Rectal smooth muscle tissue (tissue), 1 donor: ENCODE results near the gene PAFAH2.

ENCODE experiments used
- H3K27ac ChIP-seq: one replicate; pipeline ENCODE4 v1.7.0; 2013; ENCODE audit warnings: low read depth, low read length, inconsistent platforms
- H3K27me3 ChIP-seq: one replicate; pipeline ENCODE4 v1.7.0; 2013; ENCODE audit warnings: low read length; ENCODE audit not compliant: control insufficient read depth, insufficient read depth
- H3K36me3 ChIP-seq: one replicate; pipeline ENCODE4 v1.7.0; 2013; ENCODE audit warnings: low read length; ENCODE audit not compliant: control insufficient read depth, insufficient read depth
- H3K4me1 ChIP-seq: one replicate; pipeline ENCODE4 v1.7.0; 2013; ENCODE audit warnings: low read length; ENCODE audit not compliant: control insufficient read depth, insufficient read depth
- H3K4me3 ChIP-seq: one replicate; pipeline ENCODE4 v1.7.0; 2013; ENCODE audit warnings: low read length
- H3K9ac ChIP-seq: one replicate; pipeline ENCODE4 v1.7.0; 2013; ENCODE audit warnings: low read length

Gene PAFAH2

GRCh38 chr1:26016258-26016952 is 18.5 kb upstream of the PAFAH2 start:
- Histone ChIP-seq H3K9ac (no peak overlapping the region), H3K27ac (no peak overlapping the region), H3K4me3 (no peak overlapping the region), H3K36me3 (no peaks in the 10 kb centered on the region), H3K4me1 (no peaks in the 10 kb centered on the region), H3K27me3 (no peaks in the 10 kb centered on the region)

DNA sequence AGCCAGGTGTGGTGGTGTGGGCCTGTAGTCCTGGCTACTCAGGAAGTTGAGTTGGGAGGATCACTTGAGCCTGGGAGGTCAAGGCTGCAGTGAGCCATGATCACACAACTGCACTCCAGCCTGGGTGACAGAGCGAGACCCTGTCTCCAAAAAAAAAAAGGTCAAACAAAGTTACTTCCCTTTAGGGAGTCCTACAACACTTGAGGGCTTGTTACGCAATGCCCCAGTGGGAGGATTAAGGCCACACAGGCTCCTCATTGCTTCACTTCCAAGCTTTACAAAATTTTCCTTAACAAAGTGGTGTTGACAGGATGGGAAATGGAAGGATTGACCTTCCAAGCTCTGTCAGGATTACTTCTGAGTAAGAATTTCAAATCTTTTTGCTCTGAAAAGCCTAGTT is 17.5 kb upstream of the PAFAH2 start:
- no peak overlapping the region for H3K27ac ChIP-seq
- no peaks in the 10 kb centered on the region for H3K4me1 ChIP-seq

GRCh38 chr1:26014179-26014578 is 16.3 kb upstream of the PAFAH2 start:
- no peak overlapping the region for H3K4me3 ChIP-seq
- H3K27me3 ChIP-seq: no peaks in the 10 kb centered on the region
- H3K27ac ChIP-seq: no peak overlapping the region
- H3K36me3 ChIP-seq: no peaks in the 10 kb centered on the region
- no peaks in the 10 kb centered on the region for H3K4me1 ChIP-seq
- H3K9ac ChIP-seq: no peak overlapping the region

More for the DNA sequence above, 17.5 kb upstream of the PAFAH2 start:
- H3K9ac ChIP-seq: no peak overlapping the region
- no peak overlapping the region for H3K4me3 ChIP-seq
- no peaks in the 10 kb centered on the region for H3K27me3 ChIP-seq
- no peaks in the 10 kb centered on the region for H3K36me3 ChIP-seq

GRCh38 chr1:26012864-26013263 is 15.0 kb upstream of the PAFAH2 start:
- no peak overlapping the region for H3K9ac ChIP-seq
- H3K27me3 ChIP-seq: no peaks in the 10 kb centered on the region
- H3K27ac ChIP-seq: no peak overlapping the region
- H3K4me3 ChIP-seq: no peak overlapping the region
- H3K36me3 ChIP-seq: no peaks in the 10 kb centered on the region
- no peaks in the 10 kb centered on the region for H3K4me1 ChIP-seq

GRCh38 chr1:26010825-26011224 is 13.0 kb upstream of the PAFAH2 start:
- no peak overlapping the region for H3K27ac ChIP-seq
- no peak overlapping the region for H3K4me3 ChIP-seq
- no peaks in the 10 kb centered on the region for H3K27me3 ChIP-seq
- H3K9ac ChIP-seq: no peak overlapping the region
- no peaks in the 10 kb centered on the region for H3K4me1 ChIP-seq
- H3K36me3 ChIP-seq: no peaks in the 10 kb centered on the region

- Histone ChIP-seq H3K9ac (no peak overlapping the region), H3K27ac (no peak overlapping the region), H3K36me3 (no peaks in the 10 kb centered on the region), H3K4me3 (no peak overlapping the region), H3K4me1 (no peaks in the 10 kb centered on the region), H3K27me3 (no peaks in the 10 kb centered on the region)
Measured at GRCh38 chr1:26009796-26010447, 12.1 kb upstream of the PAFAH2 start.

- H3K36me3 ChIP-seq: no peaks in the 10 kb centered on the region
- H3K4me1 ChIP-seq: no peaks in the 10 kb centered on the region
- no peak overlapping the region for H3K27ac ChIP-seq
- H3K4me3 ChIP-seq: no peak overlapping the region
- no peak overlapping the region for H3K9ac ChIP-seq
- H3K27me3 ChIP-seq: no peaks in the 10 kb centered on the region
Measured at GRCh38 chr1:26006710-26007109, 8.8 kb upstream of the PAFAH2 start.

GRCh38 chr1:26005434-26006105 is 7.7 kb upstream of the PAFAH2 start:
- Histone ChIP-seq H3K27me3 (no peaks in the 10 kb centered on the region), H3K4me1 (no peaks in the 10 kb centered on the region), H3K9ac (no peak overlapping the region), H3K27ac (no peak overlapping the region), H3K4me3 (no peak overlapping the region), H3K36me3 (no peaks in the 10 kb centered on the region)

DNA sequence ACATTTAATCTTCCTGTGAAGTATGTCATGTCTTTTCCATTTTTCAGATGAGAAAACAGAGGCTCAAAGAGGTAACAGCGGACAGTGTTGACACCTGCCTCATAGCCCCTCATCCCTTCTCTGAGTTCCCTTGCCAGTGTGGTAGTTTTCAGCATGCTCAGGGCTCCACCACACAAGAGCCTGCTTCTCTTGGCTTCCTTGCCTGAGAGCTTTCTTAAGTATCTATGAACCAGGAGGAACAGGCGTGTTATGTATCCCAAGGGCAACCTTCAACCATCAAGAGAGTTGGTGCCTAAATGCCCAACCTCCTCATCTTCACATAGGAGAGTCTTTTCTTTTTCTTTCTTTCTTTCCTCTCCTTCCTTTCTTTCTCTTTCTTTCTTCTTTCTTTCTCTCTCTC is 5.9 kb upstream of the PAFAH2 start:
- no peaks in the 10 kb centered on the region for H3K4me1 ChIP-seq
- no peaks in the 10 kb centered on the region for H3K36me3 ChIP-seq
- H3K4me3 ChIP-seq: no peak overlapping the region
- no peaks in the 10 kb centered on the region for H3K27me3 ChIP-seq
- no peak overlapping the region for H3K27ac ChIP-seq
- no peak overlapping the region for H3K9ac ChIP-seq

DNA sequence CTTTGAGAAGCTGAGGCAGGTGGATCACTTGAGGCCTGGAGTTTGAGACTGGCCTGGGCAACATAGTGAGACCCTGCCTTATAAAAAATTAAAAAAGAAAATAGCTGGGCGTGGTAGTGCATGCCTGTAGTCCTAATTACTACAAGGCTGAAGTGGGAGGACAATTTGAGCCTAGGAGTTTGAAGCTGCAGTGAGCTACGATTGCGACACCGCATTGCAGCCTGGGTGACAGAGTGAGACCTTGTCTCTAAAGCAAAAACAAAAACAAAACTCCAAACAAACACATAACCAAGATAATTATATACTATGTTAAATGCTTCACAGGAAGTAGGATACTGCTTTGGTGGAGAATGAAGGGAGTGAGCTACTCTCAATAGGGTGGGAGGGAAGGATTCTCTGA is 5.4 kb upstream of the PAFAH2 start:
- Histone ChIP-seq H3K9ac (no peak overlapping the region), H3K36me3 (no peaks in the 10 kb centered on the region), H3K27me3 (no peaks in the 10 kb centered on the region), H3K4me1 (peaks cover 4% of the 10 kb centered on the region), H3K4me3 (no peak overlapping the region), H3K27ac (no peak overlapping the region)

GRCh38 chr1:25999041-25999800 is 1.4 kb upstream of the PAFAH2 start:
- H3K9ac ChIP-seq: no peak overlapping the region
- H3K27ac ChIP-seq: no peak overlapping the region
- H3K36me3 ChIP-seq: no peaks in the 10 kb centered on the region
- H3K4me3 ChIP-seq: peak overlapping the region; percentile 60
- H3K4me1 ChIP-seq: peaks cover 12% of the 10 kb centered on the region
- no peaks in the 10 kb centered on the region for H3K27me3 ChIP-seq
